GM12878 (cell line): ENCODE measurements around the gene ATP10D. TPM values are rescaled to one million over a fixed set of nuclear protein-coding genes. Genes with fewer than 3 reads are reported as not detected.

Experiments
- ATAC-seq: fragments of 200-7000 bp; cut with Tn5 transposase; 3 replicates; pipeline ENCODE4 v1.9.1; 2020; ENCODE audit warnings: mild to moderate bottlenecking, moderate library complexity
- BruUV-seq: library from RNA; stranded (reverse); fragments of 400-500 nt; replicated peaks from 2 replicates; lab custom pipeline; 2021; lab: Mats Ljungman, UMichigan
- CTCF ChIA-PET: fragments of 300-600 bp; sonication (Branson Sonifier 250); formaldehyde crosslinking; extraction: SDS; loops from one replicate; lab custom pipeline; 2021; ENCODE audit warnings: inconsistent platforms; lab: Yijun Ruan, JAX
- POLR2A ChIA-PET: fragments of 350-600 bp; formaldehyde crosslinking; extraction: SDS; loops from one replicate; lab custom pipeline; 2021; ENCODE audit warnings: inconsistent platforms; lab: Charles Lee
- RAD21 ChIA-PET: fragments of 300-600 bp; sonication (Branson Sonifier 250); formaldehyde crosslinking; loops from one replicate; lab custom pipeline; 2023; ENCODE audit warnings: antibody characterized with exemption; ENCODE audit not compliant: unreplicated experiment; lab: Charles Lee
- SMC1A ChIA-PET: fragments of 300-600 bp; sonication (Branson Sonifier 250); formaldehyde crosslinking; loops from one replicate; lab custom pipeline; 2023; ENCODE audit not compliant: unreplicated experiment, uncharacterized antibody; lab: Charles Lee
- DNase-seq: peaks from one replicate; pipeline ENCODE4 v3.0.0-alpha.2; 2011; ENCODE audit warnings: low read depth, low spot score
- FAIRE-seq: peaks from 3 replicates; lab custom pipeline; 2011; peaks lifted over from hg19 to GRCh38; lab: Jason Lieb, UNC
- H2AFZ ChIP-seq: 2 replicates; pipeline ENCODE4 v1.6.0; 2011; ENCODE audit warnings: low read depth, low read length, control low read depth; ENCODE audit not compliant: control insufficient read depth
- H3K27ac ChIP-seq: 2 replicates; pipeline ENCODE4 v1.5.1; 2011; ENCODE audit warnings: control low read depth; ENCODE audit not compliant: control insufficient read depth, insufficient read depth
- H3K27me3 ChIP-seq, 2 experiments: replicated peaks in 1 of 2; 2 replicates each; pipeline versions ENCODE4 v1.6.0 to v1.6.1; 2011; ENCODE audit warnings: low read length in 1 of 2; ENCODE audit not compliant: control insufficient read depth in 2 of 2, insufficient read depth in 2 of 2
- H3K36me3 ChIP-seq, 2 experiments: 2 replicates each; pipeline ENCODE4 v1.5.1; 2011; ENCODE audit warnings: low read length in 1 of 2; ENCODE audit not compliant: control insufficient read depth in 2 of 2, insufficient read depth in 2 of 2
- H3K4me1 ChIP-seq: 2 replicates; pipeline ENCODE4 v1.6.1; 2011; ENCODE audit warnings: mild to moderate bottlenecking, low read length, moderate library complexity, mixed read lengths; ENCODE audit not compliant: control insufficient read depth, insufficient read depth
- H3K4me2 ChIP-seq: 2 replicates; pipeline ENCODE4 v1.6.0; 2011; ENCODE audit warnings: control low read depth; ENCODE audit not compliant: control insufficient read depth, insufficient read depth
- H3K4me3 ChIP-seq: fragments of 200-600 bp; sonication (generic); 2 replicates; pipeline ENCODE4 v1.5.1; 2016
- H3K79me2 ChIP-seq: 2 replicates; pipeline ENCODE4 v1.6.0; 2011; ENCODE audit warnings: low read length; ENCODE audit not compliant: control insufficient read depth, insufficient read depth
- H3K9ac ChIP-seq: 2 replicates; pipeline ENCODE4 v1.8.0; 2011; ENCODE audit warnings: low read length, control low read depth, mixed read lengths; ENCODE audit not compliant: control insufficient read depth, insufficient read depth
- H3K9me3 ChIP-seq: replicated peaks from 3 replicates; pipeline ENCODE4 v1.5.1; 2011; ENCODE audit warnings: mild to moderate bottlenecking, low read length; ENCODE audit not compliant: control insufficient read depth, insufficient read depth
- H4K20me1 ChIP-seq: 2 replicates; pipeline ENCODE4 v1.6.0; 2011; ENCODE audit not compliant: control insufficient read depth, insufficient read depth
- BHLHE40 ChIP-seq, 2 experiments: fragments of 450-650 bp in 1 of 2; IDR thresholded peaks; 2 replicates each; pipeline ENCODE4 v1.6.1; 2011 to 2017; ENCODE audit warnings: low read depth in 2 of 2, borderline replicate concordance in 1 of 2, improper control_type of control experiment in 1 of 2, low read length in 1 of 2, mild to moderate bottlenecking in 1 of 2
- CBX5 ChIP-seq: sonication (generic); IDR thresholded peaks from 2 replicates; pipeline ENCODE4 v1.6.1; 2016; ENCODE audit warnings: low read depth, moderate library complexity, mild to moderate bottlenecking, inconsistent platforms
- CHD4 ChIP-seq: fragments of 200-600 bp; sonication (generic); IDR thresholded peaks from 2 replicates; pipeline ENCODE4 v1.6.1; 2016; ENCODE audit warnings: mild to moderate bottlenecking
- FOXM1 ChIP-seq: IDR thresholded peaks from 2 replicates; pipeline ENCODE4 v1.6.1; 2012; ENCODE audit warnings: low read depth, mild to moderate bottlenecking, inconsistent platforms, low read length, moderate library complexity
- KLF5 ChIP-seq: fragments of 450-650 bp; IDR thresholded peaks from 2 replicates; pipeline ENCODE4 v1.6.1; 2014; ENCODE audit warnings: mild to moderate bottlenecking; ENCODE audit not compliant: partially characterized antibody
- MTA2 ChIP-seq: fragments of 450-650 bp; IDR thresholded peaks from 2 replicates; pipeline ENCODE4 v1.6.1; 2016; ENCODE audit warnings: low read depth, mild to moderate bottlenecking, moderate library complexity
- MYB ChIP-seq: fragments of 150-350 bp; IDR thresholded peaks from 2 replicates; pipeline ENCODE4 v1.6.1; 2014; ENCODE audit warnings: mild to moderate bottlenecking, low read depth, low read length, borderline replicate concordance
- NFYB ChIP-seq: IDR thresholded peaks from 2 replicates; pipeline ENCODE4 v1.6.1; 2011; ENCODE audit warnings: low read depth, mild to moderate bottlenecking, low read length, improper control_type of control experiment, moderate library complexity; ENCODE audit not compliant: insufficient read depth
- SMARCA5 ChIP-seq: fragments of 450-650 bp; IDR thresholded peaks from 2 replicates; pipeline ENCODE4 v1.6.1; 2017; ENCODE audit warnings: mild to moderate bottlenecking
- USF1 ChIP-seq: IDR thresholded peaks from 2 replicates; pipeline ENCODE4 v1.6.1; 2011; ENCODE audit warnings: borderline replicate concordance, low read depth, mild to moderate bottlenecking, moderate library complexity, mixed read lengths, low read length; ENCODE audit not compliant: insufficient read depth; ENCODE audit errors: extremely low read length
- ZBED1 ChIP-seq: IDR thresholded peaks from 2 replicates; pipeline ENCODE4 v1.6.1; 2016; ENCODE audit warnings: borderline replicate concordance
- ZBTB33 ChIP-seq: fragments of 450-650 bp; IDR thresholded peaks from 2 replicates; pipeline ENCODE4 v1.6.1; 2017; ENCODE audit warnings: mild to moderate bottlenecking
- ZBTB4 ChIP-seq: fragments of 450-650 bp; formaldehyde crosslinking; IDR thresholded peaks from 2 replicates; pipeline ENCODE4 v1.4.0; 2022; ENCODE audit warnings: mild to moderate bottlenecking, moderate library complexity
- ZBTB40 ChIP-seq: fragments of 450-650 bp; IDR thresholded peaks from 2 replicates; pipeline ENCODE4 v1.6.1; 2016; ENCODE audit warnings: mild to moderate bottlenecking, moderate library complexity, borderline replicate concordance
- WGBS: methylation state at CpG from one replicate; pipeline ENCODE4 v1.1.6; 2016; ENCODE audit warnings: low lambda C conversion rate; ENCODE audit not compliant: insufficient replicate concordance, insufficient coverage; ENCODE audit errors: missing lambda C conversion rate; 5-methylcytosine and 5-hydroxymethylcytosine counted together
- in situ Hi-C: fragments of 300-500 bp; cut with MboI; formaldehyde crosslinking; loops from 9 replicates; pipeline ENCODE4 v1.14.3; 2018; ENCODE audit warnings: mixed read lengths
- intact Hi-C: fragments of 100-400 bp; cut with micrococcal nuclease; formaldehyde crosslinking; loops from one replicate; pipeline ENCODE4 v1.14.2; 2022; ENCODE audit not compliant: unreplicated experiment
- polyA plus RNA-seq, 11 experiments: library from polyadenylated mRNA; depleted of rRNA in 4 of 11; unstranded in 6 of 11; stranded (reverse) in 5 of 11; fragments of >200 nt; fragmentation: Nextera tagmentation in 4 of 11; fragmentation: Illumina TruSeq in 1 of 11; extraction: Ambion mirVana in 4 of 11; extraction: Trizol in 1 of 11; gene quantifications; 1 replicate in 1 of 11; 2 replicates in 10 of 11; pipeline versions ENCODE4 v1.2.1 to v1.2.3, GENCODE V29; 2011 to 2016; ENCODE audit warnings: inconsistent platforms in 2 of 11, missing spikeins in 2 of 11, low read depth in 1 of 11
- total RNA-seq, 4 experiments: library from RNA; depleted of rRNA in 3 of 4; stranded (reverse); fragments of >200 nt in 3 of 4; fragmentation: Illumina TruSeq in 1 of 4; extraction: Trizol in 1 of 4; gene quantifications; 2 replicates each; pipeline versions ENCODE4 v1.2.1 to v1.2.3, GENCODE V29; 2013 to 2021

Gene ATP10D
- total and polyA plus RNA-seq, 10 of the 15 experiments (the other 5 are each of a cell fraction or from before 2014, with no cell fraction given) = 10.2 to 50.3 (median 19.1) TPM

- Histone ChIP-seq H2AFZ (no peak overlapping the region), H3K4me3 (no peak overlapping the region), H3K4me2 (no peak overlapping the region), H3K27ac (no peak overlapping the region), H3K4me1 (peaks cover 8% of the 10 kb centered on the region; the same call in 1 of the 2 replicates), H3K9ac (no peak overlapping the region), H3K36me3 (no peaks in the 10 kb centered on the region), H3K27me3 (no peaks in the 10 kb centered on the region), H4K20me1 (no peaks in the 10 kb centered on the region), H3K79me2 (no peaks in the 10 kb centered on the region), H3K9me3 (no peaks in the 10 kb centered on the region)
- 81% methylated on average over 3 of the region's 3 CpGs for WGBS
- no peak for FAIRE-seq
- no peak for ATAC-seq
- intact Hi-C loops = no loop called here
- no TSS peak for BruUV-seq
- POLR2A ChIA-PET = interaction anchor here (0.6 to 6.2 kb wide), 3 partner anchors 13 to 742 kb away, joined by 3 to 36 read pairs (median 3); partner anchors contain the start of gene ATP10D
- no peak for DNase-seq
- CTCF ChIA-PET = interaction anchor here (1.0 kb wide), 1 partner anchor 20 kb away, joined by 3 read pairs; no protein-coding TSS in a partner anchor
- SMC1A ChIA-PET = interaction anchor here (0.8 to 6.2 kb wide), 2 partner anchors 13 to 73 kb away, joined by 3 to 62 read pairs; partner anchors contain the start of gene ATP10D
- RAD21 ChIA-PET = interaction anchor here (1.4 kb wide), 1 partner anchor 15 kb away, joined by 3 read pairs; the partner anchor contains the start of gene ATP10D
- in situ Hi-C loops = no loop called here
- TF ChIP-seq MTA2 = no peak
- no peak for TF ChIP-seq ZBED1
- TF ChIP-seq FOXM1 = no peak
- TF ChIP-seq ZBTB4 (CRISPR knock-in tag) = no peak
- TF ChIP-seq ZBTB40 = no peak
- no peak for TF ChIP-seq NFYB
- no peak for TF ChIP-seq ZBTB33
- no peak for TF ChIP-seq USF1
- TF ChIP-seq CBX5 = no peak
- no peak for TF ChIP-seq KLF5
- no peak for TF ChIP-seq SMARCA5
- TF ChIP-seq BHLHE40 (IDR thresholded peaks at IDR 0.05; ENCODE audit: borderline replicate concordance in 1 of 2, low read depth in 2 of 2, low read length in 1 of 2) = no peak
- no peak for TF ChIP-seq CHD4
- TF ChIP-seq MYB = no peak
Measured at GRCh38 chr4:47469951-47470350, 15.1 kb upstream of the ATP10D start.
